ENCODE results near the gene CCR6.
"Not testable (repeated sequence)": the region's sequence is repeated elsewhere in the genome, so short reads cannot be mapped to it uniquely, and the experiment has no call there.

DNA sequence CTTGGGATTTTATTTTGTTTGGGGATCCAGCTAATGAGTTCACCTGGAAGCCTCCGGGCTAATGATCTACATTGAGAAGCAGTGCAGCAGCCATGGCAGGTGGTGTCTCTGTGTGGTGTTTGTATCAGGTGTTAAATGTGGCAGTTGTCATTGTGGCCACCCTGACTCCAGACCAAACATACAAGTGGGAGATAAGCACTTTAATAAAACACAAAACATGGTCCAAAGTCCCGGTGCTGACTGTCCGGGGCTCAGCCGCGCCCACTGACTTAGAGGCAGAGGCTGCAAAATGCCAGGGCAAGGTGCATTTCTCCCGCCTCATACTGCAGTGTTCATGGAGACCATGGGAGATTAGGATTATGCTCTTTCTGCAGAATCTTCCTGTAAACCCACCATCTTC, 58.5 kb downstream of the CCR6 start:
- TF ChIP-seq POLR2A (IDR thresholded peaks at IDR 0.05), result not testable (repeated sequence)
- TF ChIP-seq, protein P1, sequence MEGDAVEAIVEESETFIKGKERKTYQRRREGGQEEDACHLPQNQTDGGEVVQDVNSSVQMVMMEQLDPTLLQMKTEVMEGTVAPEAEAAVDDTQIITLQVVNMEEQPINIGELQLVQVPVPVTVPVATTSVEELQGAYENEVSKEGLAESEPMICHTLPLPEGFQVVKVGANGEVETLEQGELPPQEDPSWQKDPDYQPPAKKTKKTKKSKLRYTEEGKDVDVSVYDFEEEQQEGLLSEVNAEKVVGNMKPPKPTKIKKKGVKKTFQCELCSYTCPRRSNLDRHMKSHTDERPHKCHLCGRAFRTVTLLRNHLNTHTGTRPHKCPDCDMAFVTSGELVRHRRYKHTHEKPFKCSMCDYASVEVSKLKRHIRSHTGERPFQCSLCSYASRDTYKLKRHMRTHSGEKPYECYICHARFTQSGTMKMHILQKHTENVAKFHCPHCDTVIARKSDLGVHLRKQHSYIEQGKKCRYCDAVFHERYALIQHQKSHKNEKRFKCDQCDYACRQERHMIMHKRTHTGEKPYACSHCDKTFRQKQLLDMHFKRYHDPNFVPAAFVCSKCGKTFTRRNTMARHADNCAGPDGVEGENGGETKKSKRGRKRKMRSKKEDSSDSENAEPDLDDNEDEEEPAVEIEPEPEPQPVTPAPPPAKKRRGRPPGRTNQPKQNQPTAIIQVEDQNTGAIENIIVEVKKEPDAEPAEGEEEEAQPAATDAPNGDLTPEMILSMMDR (IDR thresholded peaks at IDR 0.05), result not testable (repeated sequence)
